ENCODE data around the gene CARD8. TPM values are rescaled to one million over a fixed set of nuclear protein-coding genes. Genes with fewer than 3 reads are reported as not detected.

CARD8 gene
- total and polyA plus RNA-seq, 4 donors = 7.6 to 116 (median 32.3) TPM

- Histone ChIP-seq H3K9me3 (ENCODE audit: control insufficient read depth, low read length) (no peaks in the 10 kb centered on the region), H3K27ac (ENCODE audit: low read depth in 1 of 2, low read length in 2 of 2) (no peak overlapping the region), H3K36me3 (ENCODE audit: control insufficient read depth in 1 of 2, insufficient read depth in 2 of 2, low read length in 1 of 2) (no peaks in the 10 kb centered on the region), H3K4me3 (ENCODE audit: low read length in 2 of 2) (no peak overlapping the region), H3K4me1 (ENCODE audit: control insufficient read depth in 1 of 2, insufficient read depth in 2 of 2, low read length in 2 of 2) (no peaks in the 10 kb centered on the region), H3K27me3 (ENCODE audit: control insufficient read depth in 1 of 2, insufficient read depth in 2 of 2, low read length in 1 of 2) (no peaks in the 10 kb centered on the region)
- DNase-seq = no peak
- ATAC-seq (ENCODE audit: low FRiP score) = no peak
- intact Hi-C loops (cut with DNase I) = loop anchor here in 1 of 2 donors (10.0 kb wide), 1 partner anchor 49 kb away; no protein-coding TSS in a partner anchor
Observed at GRCh38 chr19:48253999-48254398, 1.7 kb downstream of the CARD8 start.

GRCh38 chr19:48252609-48253008, 3.1 kb downstream of the CARD8 start:
- intact Hi-C loops (cut with DNase I) = loop anchor here in 1 of 2 donors (10.0 kb wide), 1 partner anchor 48 kb away; no protein-coding TSS in a partner anchor
- Histone ChIP-seq H3K4me3 (ENCODE audit: low read length in 2 of 2) (no peak overlapping the region), H3K27ac (ENCODE audit: low read depth in 1 of 2, low read length in 2 of 2) (no peak overlapping the region), H3K27me3 (ENCODE audit: control insufficient read depth in 1 of 2, insufficient read depth in 2 of 2, low read length in 1 of 2) (no peaks in the 10 kb centered on the region), H3K9me3 (ENCODE audit: control insufficient read depth, low read length) (no peaks in the 10 kb centered on the region), H3K36me3 (ENCODE audit: control insufficient read depth in 1 of 2, insufficient read depth in 2 of 2, low read length in 1 of 2) (no peaks in the 10 kb centered on the region), H3K4me1 (ENCODE audit: control insufficient read depth in 1 of 2, insufficient read depth in 2 of 2, low read length in 2 of 2) (no peaks in the 10 kb centered on the region)
- 72 to 75% methylated on average over 4 of the region's 4 CpGs for WGBS, 2 donors
- DNase-seq = no peak
- ATAC-seq (ENCODE audit: low FRiP score) = no peak

- DNase-seq = no peak
- Histone ChIP-seq H3K36me3 (ENCODE audit: control insufficient read depth in 1 of 2, insufficient read depth in 2 of 2, low read length in 1 of 2) (no peaks in the 10 kb centered on the region), H3K27ac (ENCODE audit: low read depth in 1 of 2, low read length in 2 of 2) (no peak overlapping the region), H3K27me3 (ENCODE audit: control insufficient read depth in 1 of 2, insufficient read depth in 2 of 2, low read length in 1 of 2) (no peaks in the 10 kb centered on the region), H3K4me1 (ENCODE audit: control insufficient read depth in 1 of 2, insufficient read depth in 2 of 2, low read length in 2 of 2) (no peaks in the 10 kb centered on the region), H3K9me3 (ENCODE audit: control insufficient read depth, low read length) (no peaks in the 10 kb centered on the region), H3K4me3 (ENCODE audit: low read length in 2 of 2) (no peak overlapping the region)
- no peak for ATAC-seq (ENCODE audit: low FRiP score)
- intact Hi-C loops (cut with DNase I) = loop anchor here in 1 of 2 donors (10.0 kb wide), 1 partner anchor 46 kb away; no protein-coding TSS in a partner anchor
- 89 to 90% methylated on average over 2 of the region's 2 CpGs for WGBS, 2 donors
Observed at GRCh38 chr19:48250290-48251025, 5.3 kb downstream of the CARD8 start.

GRCh38 chr19:48249502-48250014, 6.2 kb downstream of the CARD8 start:
- Histone ChIP-seq H3K9me3 (ENCODE audit: control insufficient read depth, low read length) (no peaks in the 10 kb centered on the region), H3K36me3 (ENCODE audit: control insufficient read depth in 1 of 2, insufficient read depth in 2 of 2, low read length in 1 of 2) (no peaks in the 10 kb centered on the region), H3K4me1 (ENCODE audit: control insufficient read depth in 1 of 2, insufficient read depth in 2 of 2, low read length in 2 of 2) (no peaks in the 10 kb centered on the region), H3K4me3 (ENCODE audit: low read length in 2 of 2) (no peak overlapping the region), H3K27me3 (ENCODE audit: control insufficient read depth in 1 of 2, insufficient read depth in 2 of 2, low read length in 1 of 2) (no peaks in the 10 kb centered on the region), H3K27ac (ENCODE audit: low read depth in 1 of 2, low read length in 2 of 2) (no peak overlapping the region)
- 80 to 87% methylated on average over 13 of the region's 13 CpGs for WGBS, 2 donors
- peak; percentile 74 for ATAC-seq (ENCODE audit: low FRiP score)
- intact Hi-C loops (cut with DNase I) = loop anchor here in 1 of 2 donors (10.0 kb wide), 1 partner anchor 45 kb away; no protein-coding TSS in a partner anchor
- peak in 1 of 2 donors; percentile 75 for DNase-seq

DNA sequence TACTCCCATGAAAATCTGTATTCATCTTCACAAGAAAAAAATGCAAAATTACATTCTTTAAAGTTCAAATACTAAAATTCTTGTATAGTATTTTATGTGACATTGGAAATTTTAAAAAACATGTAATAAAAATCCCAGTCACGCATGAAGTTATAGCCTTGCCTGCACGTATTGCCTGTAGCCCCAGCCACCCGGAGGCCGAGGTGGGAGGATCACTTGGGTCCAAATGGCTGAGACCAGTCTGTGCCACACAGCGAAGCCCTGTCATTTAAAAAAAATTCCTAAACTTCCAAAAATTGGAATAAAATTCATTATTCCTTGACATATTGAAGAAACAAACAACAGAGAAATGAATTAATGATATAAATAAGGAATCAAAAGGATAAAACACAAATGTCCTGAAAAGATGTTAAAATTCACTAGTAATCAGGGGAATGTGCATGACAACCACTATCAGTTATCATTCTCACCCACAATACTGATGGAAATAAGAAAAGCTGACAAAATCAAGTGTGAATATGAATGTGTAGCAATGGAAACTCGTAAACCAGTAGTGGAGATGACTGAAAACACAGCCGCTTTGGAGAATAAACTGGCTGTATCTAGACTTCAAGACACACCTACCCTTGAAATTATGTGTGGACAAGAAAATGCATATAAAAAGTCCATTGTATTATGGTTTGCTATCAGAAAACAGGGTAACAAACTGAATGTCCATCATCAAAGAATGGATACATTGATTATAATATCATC, 7.5 kb downstream of the CARD8 start:
- Histone ChIP-seq H3K36me3 (ENCODE audit: control insufficient read depth in 1 of 2, insufficient read depth in 2 of 2, low read length in 1 of 2) (no peaks in the 10 kb centered on the region), H3K27me3 (ENCODE audit: control insufficient read depth in 1 of 2, insufficient read depth in 2 of 2, low read length in 1 of 2) (no peaks in the 10 kb centered on the region), H3K27ac (ENCODE audit: low read depth in 1 of 2, low read length in 2 of 2) (no peak overlapping the region), H3K4me3 (ENCODE audit: low read length in 2 of 2) (no peak overlapping the region), H3K4me1 (ENCODE audit: control insufficient read depth in 1 of 2, insufficient read depth in 2 of 2, low read length in 2 of 2) (no peaks in the 10 kb centered on the region), H3K9me3 (ENCODE audit: control insufficient read depth, low read length) (no peaks in the 10 kb centered on the region)
- ATAC-seq (ENCODE audit: low FRiP score) (no peak), DNase-seq (no peak)
- intact Hi-C loops (cut with DNase I) = no loop called here
- 92 to 96% methylated on average over 7 of the region's 7 CpGs for WGBS, 2 donors

DNA sequence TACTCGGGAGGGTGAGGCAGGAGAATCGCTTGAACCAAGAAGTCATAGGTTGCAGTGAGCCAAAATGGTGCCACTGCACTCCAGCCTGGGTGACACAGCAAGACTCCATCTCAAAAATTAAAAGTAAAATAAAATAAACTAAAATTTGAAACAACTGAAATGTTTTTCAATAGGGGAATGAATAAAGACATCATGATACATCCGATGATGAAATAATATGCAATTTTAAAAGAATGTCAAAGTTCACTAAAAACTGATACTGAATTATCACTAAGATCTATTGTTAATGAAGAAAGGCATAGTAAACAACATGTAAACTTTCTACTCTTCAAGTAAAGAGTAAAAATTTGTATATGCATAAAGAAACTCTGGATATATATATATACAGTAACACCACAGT, 8.5 kb downstream of the CARD8 start:
- intact Hi-C loops (cut with DNase I) = no loop called here
- Histone ChIP-seq H3K9me3 (ENCODE audit: control insufficient read depth, low read length) (no peaks in the 10 kb centered on the region), H3K4me3 (ENCODE audit: low read length in 2 of 2) (no peak overlapping the region), H3K36me3 (ENCODE audit: control insufficient read depth in 1 of 2, insufficient read depth in 2 of 2, low read length in 1 of 2) (no peaks in the 10 kb centered on the region), H3K27ac (ENCODE audit: low read depth in 1 of 2, low read length in 2 of 2) (no peak overlapping the region), H3K4me1 (ENCODE audit: control insufficient read depth in 1 of 2, insufficient read depth in 2 of 2, low read length in 2 of 2) (no peaks in the 10 kb centered on the region), H3K27me3 (ENCODE audit: control insufficient read depth in 1 of 2, insufficient read depth in 2 of 2, low read length in 1 of 2) (no peaks in the 10 kb centered on the region)
- WGBS, 2 donors = 97% methylated on average over 3 of the region's 3 CpGs
- ATAC-seq (ENCODE audit: low FRiP score) = no peak
- no peak for DNase-seq

GRCh38 chr19:48246101-48246500, 9.6 kb downstream of the CARD8 start:
- Histone ChIP-seq H3K4me3 (ENCODE audit: low read length in 2 of 2) (no peak overlapping the region), H3K9me3 (ENCODE audit: control insufficient read depth, low read length) (no peaks in the 10 kb centered on the region), H3K4me1 (ENCODE audit: control insufficient read depth in 1 of 2, insufficient read depth in 2 of 2, low read length in 2 of 2) (no peaks in the 10 kb centered on the region), H3K36me3 (ENCODE audit: control insufficient read depth in 1 of 2, insufficient read depth in 2 of 2, low read length in 1 of 2) (no peaks in the 10 kb centered on the region), H3K27ac (ENCODE audit: low read depth in 1 of 2, low read length in 2 of 2) (no peak overlapping the region), H3K27me3 (ENCODE audit: control insufficient read depth in 1 of 2, insufficient read depth in 2 of 2, low read length in 1 of 2) (no peaks in the 10 kb centered on the region)
- no peak for ATAC-seq (ENCODE audit: low FRiP score)
- no peak for DNase-seq
- intact Hi-C loops (cut with DNase I) = no loop called here
- 84 to 86% methylated on average over 5 of the region's 5 CpGs for WGBS, 2 donors

DNA sequence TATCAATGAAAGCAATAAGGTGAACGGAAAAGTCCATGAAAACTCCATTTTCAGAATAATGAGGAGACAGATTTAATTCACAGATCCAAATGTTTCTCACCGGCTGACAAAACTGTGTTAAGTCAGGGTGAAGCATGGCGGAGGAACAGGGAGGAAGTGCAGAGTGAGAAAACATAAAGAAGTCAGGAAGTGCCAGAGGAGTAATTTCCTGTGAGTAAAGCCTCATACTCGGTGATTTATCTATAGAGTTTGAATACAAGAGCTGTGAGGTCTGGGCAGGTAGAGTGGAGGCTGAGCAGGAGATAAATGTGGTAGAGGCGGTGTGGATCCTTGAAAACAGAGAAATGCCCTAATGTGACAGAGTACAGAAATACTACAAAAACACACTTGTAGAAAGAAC, 11.4 kb downstream of the CARD8 start:
- H3K4me3 ChIP-seq (ENCODE audit: low read length in 2 of 2) = no peak overlapping the region
- 71 to 75% methylated on average over 5 of the region's 5 CpGs for WGBS, 2 donors

More for the DNA sequence above, 11.4 kb downstream of the CARD8 start:
- ATAC-seq (ENCODE audit: low FRiP score) (no peak), DNase-seq (no peak)
- H3K9me3 ChIP-seq (ENCODE audit: control insufficient read depth, low read length) = no peaks in the 10 kb centered on the region
- peaks cover 0 to 3% of the 10 kb centered on the region in 2 donors for H3K36me3 ChIP-seq (ENCODE audit: control insufficient read depth in 1 of 2, insufficient read depth in 2 of 2, low read length in 1 of 2)
- no peaks in the 10 kb centered on the region for H3K27me3 ChIP-seq (ENCODE audit: control insufficient read depth in 1 of 2, insufficient read depth in 2 of 2, low read length in 1 of 2)
- no peaks in the 10 kb centered on the region for H3K4me1 ChIP-seq (ENCODE audit: control insufficient read depth in 1 of 2, insufficient read depth in 2 of 2, low read length in 2 of 2)
- intact Hi-C loops (cut with DNase I) = no loop called here
- no peak overlapping the region for H3K27ac ChIP-seq (ENCODE audit: low read depth in 1 of 2, low read length in 2 of 2)
